IMR-90 (cell line): ENCODE data around the gene EBP.
A peak's percentile ranks its signal among the peaks of the same experiment; 100 is the strongest.

Source experiments
- BHLHE40 ChIP-seq: fragments of 150-350 bp; IDR thresholded peaks from 2 replicates; pipeline ENCODE4 v1.6.1; 2016; ENCODE audit warnings: mild to moderate bottlenecking, low read depth, low read length
- CEBPB ChIP-seq: IDR thresholded peaks from 2 replicates; pipeline ENCODE4 v1.6.1; 2012; ENCODE audit warnings: low read depth, low read length, improper control_type of control experiment
- MAFK ChIP-seq: IDR thresholded peaks from 2 replicates; pipeline ENCODE4 v1.6.1; 2012; ENCODE audit warnings: low read depth, low read length, improper control_type of control experiment
- MAZ ChIP-seq: IDR thresholded peaks from 2 replicates; pipeline ENCODE4 v1.6.1; 2012; ENCODE audit warnings: low read depth, mild to moderate bottlenecking, low read length, improper control_type of control experiment, moderate library complexity, borderline replicate concordance
- POLR2A ChIP-seq: IDR thresholded peaks from 2 replicates; pipeline ENCODE4 v1.6.1; 2012; ENCODE audit warnings: mild to moderate bottlenecking, low read depth, low read length
- RAD21 ChIP-seq: IDR thresholded peaks from 2 replicates; pipeline ENCODE4 v1.6.1; 2012; ENCODE audit warnings: low read length, improper control_type of control experiment
- RCOR1 ChIP-seq: IDR thresholded peaks from 2 replicates; pipeline ENCODE4 v1.6.1; 2012; ENCODE audit warnings: mild to moderate bottlenecking, low read length, improper control_type of control experiment; ENCODE audit not compliant: insufficient replicate concordance
- RFX5 ChIP-seq: IDR thresholded peaks from 2 replicates; pipeline ENCODE4 v1.8.0; 2012; ENCODE audit warnings: low read depth, mild to moderate bottlenecking, low read length, moderate library complexity
- SMC3 ChIP-seq: fragments of 150-350 bp; IDR thresholded peaks from 2 replicates; pipeline ENCODE4 v1.6.1; 2016; ENCODE audit warnings: low read depth, mild to moderate bottlenecking, antibody characterized with exemption, low read length, moderate library complexity
- TF ChIP-seq, protein P1 (sequence below): conservative IDR thresholded peaks from 2 replicates; pipeline ENCODE4 v1.5.1; 2012; ENCODE audit warnings: mild to moderate bottlenecking, low read depth, low read length, improper control_type of control experiment
- TF ChIP-seq, protein P2 (sequence below): fragments of 150-350 bp; IDR thresholded peaks from 2 replicates; pipeline ENCODE4 v1.6.1; 2017; ENCODE audit warnings: mild to moderate bottlenecking, antibody characterized with exemption, low read length, low read depth

GRCh38 chrX:48574270-48575266, 53.0 kb downstream of the EBP start, which contains the start of gene RBM3:
- TF ChIP-seq RFX5 (no peak), POLR2A (peak; percentile 95), RCOR1 (no peak), CEBPB (no peak), BHLHE40 (no peak), SMC3 (no peak), MAZ (peak; percentile 33; the same call in 1 of the 2 replicates), RAD21 (no peak), MAFK (no peak)
- TF ChIP-seq, protein P1, sequence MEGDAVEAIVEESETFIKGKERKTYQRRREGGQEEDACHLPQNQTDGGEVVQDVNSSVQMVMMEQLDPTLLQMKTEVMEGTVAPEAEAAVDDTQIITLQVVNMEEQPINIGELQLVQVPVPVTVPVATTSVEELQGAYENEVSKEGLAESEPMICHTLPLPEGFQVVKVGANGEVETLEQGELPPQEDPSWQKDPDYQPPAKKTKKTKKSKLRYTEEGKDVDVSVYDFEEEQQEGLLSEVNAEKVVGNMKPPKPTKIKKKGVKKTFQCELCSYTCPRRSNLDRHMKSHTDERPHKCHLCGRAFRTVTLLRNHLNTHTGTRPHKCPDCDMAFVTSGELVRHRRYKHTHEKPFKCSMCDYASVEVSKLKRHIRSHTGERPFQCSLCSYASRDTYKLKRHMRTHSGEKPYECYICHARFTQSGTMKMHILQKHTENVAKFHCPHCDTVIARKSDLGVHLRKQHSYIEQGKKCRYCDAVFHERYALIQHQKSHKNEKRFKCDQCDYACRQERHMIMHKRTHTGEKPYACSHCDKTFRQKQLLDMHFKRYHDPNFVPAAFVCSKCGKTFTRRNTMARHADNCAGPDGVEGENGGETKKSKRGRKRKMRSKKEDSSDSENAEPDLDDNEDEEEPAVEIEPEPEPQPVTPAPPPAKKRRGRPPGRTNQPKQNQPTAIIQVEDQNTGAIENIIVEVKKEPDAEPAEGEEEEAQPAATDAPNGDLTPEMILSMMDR: peak; percentile 32; the same call in 1 of the 2 replicates
- TF ChIP-seq, protein P2, sequence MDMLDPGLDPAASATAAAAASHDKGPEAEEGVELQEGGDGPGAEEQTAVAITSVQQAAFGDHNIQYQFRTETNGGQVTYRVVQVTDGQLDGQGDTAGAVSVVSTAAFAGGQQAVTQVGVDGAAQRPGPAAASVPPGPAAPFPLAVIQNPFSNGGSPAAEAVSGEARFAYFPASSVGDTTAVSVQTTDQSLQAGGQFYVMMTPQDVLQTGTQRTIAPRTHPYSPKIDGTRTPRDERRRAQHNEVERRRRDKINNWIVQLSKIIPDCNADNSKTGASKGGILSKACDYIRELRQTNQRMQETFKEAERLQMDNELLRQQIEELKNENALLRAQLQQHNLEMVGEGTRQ: peak; percentile 69
